HG03108 (cell line): Measurements from ENCODE around the gene ZEB2.

ENCODE experiments used
- ATAC-seq: cut with Tn5 transposase; IDR thresholded peaks from one replicate; pipeline ENCODE4 v1.9.1; 2021; ENCODE audit warnings: moderate library complexity; ENCODE audit not compliant: unreplicated experiment

The ZEB2 gene

GRCh38 chr2:144453486-144454158, 66.3 kb downstream of the ZEB2 start:
- no peak for ATAC-seq

GRCh38 chr2:144452989-144453336, 67.0 kb downstream of the ZEB2 start:
- ATAC-seq = no peak

GRCh38 chr2:144452169-144452988, 67.5 kb downstream of the ZEB2 start:
- ATAC-seq = no peak

- ATAC-seq = no peak
Observed at GRCh38 chr2:144451443-144451842, 68.5 kb downstream of the ZEB2 start.

- ATAC-seq = no peak
Observed at GRCh38 chr2:144449028-144449406, 70.9 kb downstream of the ZEB2 start.

- ATAC-seq = no peak
Observed at GRCh38 chr2:144448389-144449027, 71.4 kb downstream of the ZEB2 start.

GRCh38 chr2:144447535-144447934, 72.4 kb downstream of the ZEB2 start:
- ATAC-seq = no peak

- no peak for ATAC-seq
Observed at GRCh38 chr2:144446136-144446535, 73.8 kb downstream of the ZEB2 start.

GRCh38 chr2:144445196-144445595, 74.7 kb downstream of the ZEB2 start:
- ATAC-seq = no peak

GRCh38 chr2:144443837-144444817, 75.8 kb downstream of the ZEB2 start:
- ATAC-seq = no peak

GRCh38 chr2:144441711-144442141, 78.2 kb downstream of the ZEB2 start:
- no peak for ATAC-seq

- ATAC-seq = no peak
Observed at GRCh38 chr2:144439993-144440392, 79.9 kb downstream of the ZEB2 start.

- ATAC-seq = no peak
Observed at GRCh38 chr2:144438801-144439631, 80.9 kb downstream of the ZEB2 start.

GRCh38 chr2:144437636-144438035, 82.3 kb downstream of the ZEB2 start:
- no peak for ATAC-seq

GRCh38 chr2:144434425-144435222, 85.3 kb downstream of the ZEB2 start:
- no peak for ATAC-seq

- no peak for ATAC-seq
Observed at GRCh38 chr2:144432921-144433320, 87.0 kb downstream of the ZEB2 start.

- no peak for ATAC-seq
Observed at GRCh38 chr2:144431998-144432397, 87.9 kb downstream of the ZEB2 start.

- ATAC-seq = no peak
Observed at GRCh38 chr2:144431392-144431783, 88.5 kb downstream of the ZEB2 start.

GRCh38 chr2:144430722-144431391, 89.1 kb downstream of the ZEB2 start:
- peak; percentile 91 for ATAC-seq
